Endothelial cell of umbilical vein (primary cell): ENCODE data around the gene FHDC1. TPM values are rescaled to one million over a fixed set of nuclear protein-coding genes. Genes with fewer than 3 reads are reported as not detected.

Experiments used
- BruUV-seq: library from RNA; stranded (reverse); fragments of 400-500 nt; replicated peaks from 2 replicates; lab custom pipeline; 2021; lab: Mats Ljungman, UMichigan
- CTCF ChIA-PET: fragments of 300-600, 350-600 bp; sonication (Branson Sonifier 250); formaldehyde crosslinking; loops from one replicate; lab custom pipeline; 2021; ENCODE audit warnings: antibody characterized with exemption, inconsistent platforms; lab: Charles Lee
- POLR2A ChIA-PET: fragments of 300-600, 350-600 bp; sonication (Branson Sonifier 250); formaldehyde crosslinking; loops from one replicate; lab custom pipeline; 2021; ENCODE audit warnings: antibody characterized with exemption, inconsistent platforms; lab: Charles Lee
- DNase-seq: peaks from one replicate; pipeline ENCODE4 v3.0.0-alpha.2; 2011; ENCODE audit warnings: low read depth, low spot score
- FAIRE-seq: peaks from 2 replicates; lab custom pipeline; 2011; peaks lifted over from hg19 to GRCh38; lab: Jason Lieb, UNC
- H2AFZ ChIP-seq: 2 replicates; pipeline ENCODE4 v1.6.0; 2012; ENCODE audit warnings: low read depth, low read length, control low read depth, inconsistent platforms
- H3K27ac ChIP-seq: 2 replicates; pipeline ENCODE4 v1.5.1; 2011; ENCODE audit warnings: low read depth, mild to moderate bottlenecking, control low read depth, low read length, moderate library complexity; ENCODE audit not compliant: insufficient read depth
- H3K27me3 ChIP-seq, 2 experiments: 2 replicates each; pipeline versions ENCODE4 v1.6.0 to v1.6.1; 2011; ENCODE audit warnings: low read length in 2 of 2, mixed read lengths in 1 of 2; ENCODE audit not compliant: control insufficient read depth in 2 of 2, insufficient read depth in 2 of 2
- H3K36me3 ChIP-seq, 2 experiments: 2 replicates in 1 of 2; 3 replicates in 1 of 2; pipeline ENCODE4 v1.5.1; 2011; ENCODE audit warnings: low read length in 2 of 2, mild to moderate bottlenecking in 1 of 2, moderate library complexity in 1 of 2; ENCODE audit not compliant: control insufficient read depth in 2 of 2, insufficient read depth in 2 of 2; ENCODE audit errors: extremely low read depth in 1 of 2
- H3K4me1 ChIP-seq: 3 replicates; pipeline ENCODE4 v1.5.1; 2011; ENCODE audit warnings: mild to moderate bottlenecking, low read length; ENCODE audit not compliant: control insufficient read depth, insufficient read depth; ENCODE audit errors: extremely low read depth
- H3K4me2 ChIP-seq: 2 replicates; pipeline ENCODE4 v1.6.1; 2011; ENCODE audit warnings: low read length, control low read depth, mixed read lengths; ENCODE audit not compliant: insufficient read depth
- H3K4me3 ChIP-seq, 3 experiments: fragments of 200-600 bp in 1 of 3; sonication (generic), shearing (Covaris generic) in 1 of 3; replicated peaks in 1 of 3; 2 replicates each; pipeline ENCODE4 v1.5.1; 2011 to 2016; ENCODE audit warnings: control low read depth in 3 of 3, low read length in 3 of 3, mild to moderate bottlenecking in 2 of 3, inconsistent platforms in 1 of 3, low read depth in 1 of 3, moderate library complexity in 1 of 3; ENCODE audit not compliant: insufficient read depth in 1 of 3
- H3K79me2 ChIP-seq: 2 replicates; pipeline ENCODE4 v1.6.0; 2012; ENCODE audit warnings: low read length, inconsistent platforms; ENCODE audit not compliant: control insufficient read depth, insufficient read depth
- H3K9ac ChIP-seq: replicated peaks from 2 replicates; pipeline ENCODE3; 2011; ENCODE audit warnings: low read length, control low read depth; ENCODE audit not compliant: insufficient read depth; ENCODE audit errors: extremely low read depth
- H3K9me1 ChIP-seq: replicated peaks from 3 replicates; pipeline ENCODE4 v1.6.0; 2011; ENCODE audit warnings: mild to moderate bottlenecking, low read length; ENCODE audit not compliant: control insufficient read depth, insufficient read depth; ENCODE audit errors: extremely low read depth
- H3K9me3 ChIP-seq: replicated peaks from 2 replicates; pipeline ENCODE4 v1.5.1; 2012; ENCODE audit warnings: low read length, inconsistent platforms; ENCODE audit not compliant: control insufficient read depth, insufficient read depth
- H4K20me1 ChIP-seq: replicated peaks from 2 replicates; pipeline ENCODE3; 2011; ENCODE audit warnings: mild to moderate bottlenecking, low read length; ENCODE audit not compliant: control insufficient read depth, insufficient read depth; ENCODE audit errors: extremely low read depth
- EZH2 ChIP-seq: IDR thresholded peaks from 2 replicates; pipeline ENCODE4 v1.6.1; 2012; ENCODE audit warnings: borderline replicate concordance, low read depth, mild to moderate bottlenecking, moderate library complexity, low read length, inconsistent platforms; ENCODE audit not compliant: severe bottlenecking
- FOS ChIP-seq: IDR thresholded peaks from 2 replicates; pipeline ENCODE4 v1.6.1; 2011; ENCODE audit warnings: mild to moderate bottlenecking, low read length, moderate library complexity, borderline replicate concordance; ENCODE audit not compliant: insufficient read depth
- GATA2 ChIP-seq: IDR thresholded peaks from 2 replicates; pipeline ENCODE4 v1.7.0; 2011; ENCODE audit warnings: low read depth, mild to moderate bottlenecking, moderate library complexity, mixed read lengths, low read length; ENCODE audit not compliant: insufficient read length, insufficient read depth
- JUN ChIP-seq: IDR thresholded peaks from 2 replicates; pipeline ENCODE4 v1.6.1; 2011; ENCODE audit warnings: borderline replicate concordance, low read depth; ENCODE audit not compliant: insufficient read length, insufficient read depth
- MYC ChIP-seq: IDR thresholded peaks from one replicate; pipeline ENCODE4 v1.6.1; 2011; ENCODE audit warnings: mild to moderate bottlenecking, low read depth, low read length
- POLR2A ChIP-seq: IDR thresholded peaks from 2 replicates; pipeline ENCODE4 v1.6.1; 2012; ENCODE audit warnings: low read depth, mild to moderate bottlenecking, control low read depth, low read length
- POLR2AphosphoS5 ChIP-seq: IDR thresholded peaks from 2 replicates; pipeline ENCODE4 v1.6.1; 2012; ENCODE audit warnings: low read depth, mild to moderate bottlenecking, control low read depth, low read length, moderate library complexity; ENCODE audit not compliant: insufficient read depth
- dilution Hi-C: fragments of 300-500 bp; cut with MboI; formaldehyde crosslinking; loops from one replicate; pipeline ENCODE4 v1.15.0; 2019; ENCODE audit warnings: low sequenced_read_pairs; ENCODE audit not compliant: extremely low pct_ligation_motif_present
- intact Hi-C: fragments of 100-400 bp; cut with micrococcal nuclease; formaldehyde crosslinking; loops from one replicate; pipeline ENCODE4 v1.10.0; 2022
- polyA plus RNA-seq, 4 experiments: library from polyadenylated mRNA; depleted of rRNA in 3 of 4; stranded (reverse) in 3 of 4; unstranded in 1 of 4; fragments of >200 nt; gene quantifications; 2 replicates each; pipeline versions ENCODE4 v1.2.1 to v1.2.3, GENCODE V29; 2011 to 2012; ENCODE audit warnings: missing spikeins in 1 of 4
- total RNA-seq: library from RNA; stranded (reverse); gene quantifications from 2 replicates; pipeline ENCODE4 v1.2.3, GENCODE V29; 2021
- TF ChIP-seq, protein P1 (sequence below): IDR thresholded peaks from 2 replicates; pipeline ENCODE4 v1.6.1; 2011; ENCODE audit not compliant: insufficient read depth, insufficient read length
- TF ChIP-seq, protein P2 (sequence below), 2 donors: IDR thresholded peaks; 1 replicate in 1 of 2; 2 replicates in 1 of 2; pipeline ENCODE4 v1.5.1; 2011; ENCODE audit warnings: low read length in 2 of 2, mild to moderate bottlenecking in 2 of 2, moderate library complexity in 2 of 2, control low read depth in 1 of 2, inconsistent platforms in 1 of 2, low read depth in 1 of 2; ENCODE audit not compliant: insufficient read depth in 1 of 2; ENCODE audit errors: extremely low read depth in 1 of 2

Gene FHDC1
- total and polyA plus RNA-seq, 2 donors (not counting 3 experiments of a cell fraction or from before 2014, with no cell fraction given) = 0.03 to 0.18 TPM

DNA sequence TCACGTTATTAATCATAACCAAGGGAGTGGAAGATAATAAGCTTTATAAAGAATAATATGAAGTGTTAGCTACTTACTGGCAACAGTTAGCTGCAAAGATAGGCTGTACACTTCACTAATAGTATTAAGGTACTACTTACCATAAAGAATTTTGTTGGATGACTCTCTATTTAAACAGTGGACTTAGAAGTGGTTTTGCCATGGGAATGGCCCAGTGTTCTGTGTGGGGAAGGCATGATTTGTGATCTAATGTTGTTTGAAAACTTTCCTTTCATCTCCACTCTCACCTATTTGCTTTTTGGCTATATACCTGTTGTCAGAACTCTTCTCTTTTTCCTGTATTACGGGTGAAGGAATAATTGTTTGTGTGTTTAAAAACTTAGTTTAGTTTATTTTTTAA is 23.0 kb downstream of the FHDC1 start:
- no peaks in the 10 kb centered on the region for H3K9me1 ChIP-seq
- no peaks in the 10 kb centered on the region for H3K79me2 ChIP-seq
- no peak for TF ChIP-seq GATA2
- TF ChIP-seq JUN = no peak
- TF ChIP-seq POLR2A = no peak
- TF ChIP-seq, protein P1, sequence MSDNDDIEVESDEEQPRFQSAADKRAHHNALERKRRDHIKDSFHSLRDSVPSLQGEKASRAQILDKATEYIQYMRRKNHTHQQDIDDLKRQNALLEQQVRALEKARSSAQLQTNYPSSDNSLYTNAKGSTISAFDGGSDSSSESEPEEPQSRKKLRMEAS = no peak
- no peak for TF ChIP-seq POLR2AphosphoS5
- TF ChIP-seq EZH2 = no peak
- TF ChIP-seq, protein P2, sequence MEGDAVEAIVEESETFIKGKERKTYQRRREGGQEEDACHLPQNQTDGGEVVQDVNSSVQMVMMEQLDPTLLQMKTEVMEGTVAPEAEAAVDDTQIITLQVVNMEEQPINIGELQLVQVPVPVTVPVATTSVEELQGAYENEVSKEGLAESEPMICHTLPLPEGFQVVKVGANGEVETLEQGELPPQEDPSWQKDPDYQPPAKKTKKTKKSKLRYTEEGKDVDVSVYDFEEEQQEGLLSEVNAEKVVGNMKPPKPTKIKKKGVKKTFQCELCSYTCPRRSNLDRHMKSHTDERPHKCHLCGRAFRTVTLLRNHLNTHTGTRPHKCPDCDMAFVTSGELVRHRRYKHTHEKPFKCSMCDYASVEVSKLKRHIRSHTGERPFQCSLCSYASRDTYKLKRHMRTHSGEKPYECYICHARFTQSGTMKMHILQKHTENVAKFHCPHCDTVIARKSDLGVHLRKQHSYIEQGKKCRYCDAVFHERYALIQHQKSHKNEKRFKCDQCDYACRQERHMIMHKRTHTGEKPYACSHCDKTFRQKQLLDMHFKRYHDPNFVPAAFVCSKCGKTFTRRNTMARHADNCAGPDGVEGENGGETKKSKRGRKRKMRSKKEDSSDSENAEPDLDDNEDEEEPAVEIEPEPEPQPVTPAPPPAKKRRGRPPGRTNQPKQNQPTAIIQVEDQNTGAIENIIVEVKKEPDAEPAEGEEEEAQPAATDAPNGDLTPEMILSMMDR (IDR thresholded peaks at IDR 0.05; ENCODE audit: extremely low read depth in 1 of 2, insufficient read depth in 1 of 2, low read depth in 1 of 2, low read length in 2 of 2) = no peak
- TF ChIP-seq MYC = no peak
- no peak for TF ChIP-seq FOS
- H4K20me1 ChIP-seq = no peaks in the 10 kb centered on the region
- intact Hi-C loops = no loop called here
- ChIA-PET CTCF (no interaction called here), POLR2A (no interaction called here)
- FAIRE-seq (no peak), DNase-seq (no peak)
- no peak overlapping the region for H3K4me3 ChIP-seq
- H2AFZ ChIP-seq = no peak overlapping the region
- H3K27me3 ChIP-seq = no peaks in the 10 kb centered on the region
- dilution Hi-C loops = no loop called here
- no peak overlapping the region for H3K4me2 ChIP-seq
- no peak overlapping the region for H3K27ac ChIP-seq
- H3K9ac ChIP-seq = no peak overlapping the region
- H3K36me3 ChIP-seq = no peaks in the 10 kb centered on the region
- H3K9me3 ChIP-seq = no peaks in the 10 kb centered on the region
- no TSS peak for BruUV-seq
- peaks cover 37% of the 10 kb centered on the region for H3K4me1 ChIP-seq
